GM23248 (cell line): ENCODE measurements around the gene NT5DC3. TPM values are rescaled to one million over a fixed set of nuclear protein-coding genes. Genes with fewer than 3 reads are reported as not detected.

Experiments
- DNase-seq: peaks from one replicate; pipeline ENCODE4 v3.0.0-alpha.2; 2015
- H2AFZ ChIP-seq: fragments of 200-600 bp; sonication (generic); 2 replicates; pipeline ENCODE4 v1.6.1; 2016; ENCODE audit warnings: antibody characterized with exemption
- H3F3A ChIP-seq: fragments of 200-600 bp; sonication (generic); 2 replicates; pipeline ENCODE4 v1.6.1; 2016; ENCODE audit warnings: mild to moderate bottlenecking, antibody characterized with exemption, mixed run types; ENCODE audit not compliant: insufficient read depth
- H3K27ac ChIP-seq: fragments of 200-600 bp; sonication (generic); 2 replicates; pipeline ENCODE4 v1.5.1; 2016; ENCODE audit warnings: mild to moderate bottlenecking
- H3K27me3 ChIP-seq: fragments of 200-600 bp; sonication (generic); replicated peaks from 2 replicates; pipeline ENCODE4 v1.6.1; 2016; ENCODE audit warnings: mild to moderate bottlenecking; ENCODE audit not compliant: insufficient read depth
- H3K36me3 ChIP-seq: fragments of 200-600 bp; sonication (generic); 2 replicates; pipeline ENCODE4 v1.6.1; 2016; ENCODE audit warnings: low read depth, mild to moderate bottlenecking
- H3K4me1 ChIP-seq: fragments of 200-600 bp; sonication (generic); 2 replicates; pipeline ENCODE4 v1.6.1; 2016; ENCODE audit warnings: mild to moderate bottlenecking; ENCODE audit not compliant: insufficient read depth
- H3K4me2 ChIP-seq: fragments of 200-600 bp; sonication (generic); one replicate; pipeline ENCODE4 v1.6.1; 2016; ENCODE audit warnings: mild to moderate bottlenecking; ENCODE audit not compliant: unreplicated experiment
- H3K4me3 ChIP-seq: fragments of 200-600 bp; sonication (generic); 2 replicates; pipeline ENCODE4 v1.5.1; 2016; ENCODE audit warnings: mild to moderate bottlenecking
- H3K79me2 ChIP-seq: fragments of 200-600 bp; sonication (generic); 2 replicates; pipeline ENCODE4 v1.6.1; 2016; ENCODE audit warnings: mild to moderate bottlenecking; ENCODE audit not compliant: insufficient read depth
- H3K9ac ChIP-seq: fragments of 200-600 bp; sonication (generic); 2 replicates; pipeline ENCODE4 v1.6.1; 2016; ENCODE audit warnings: mild to moderate bottlenecking
- H3K9me2 ChIP-seq: fragments of 200-600 bp; sonication (generic); 2 replicates; pipeline ENCODE4 v1.6.1; 2016; ENCODE audit warnings: mixed run types, mild to moderate bottlenecking, moderate library complexity; ENCODE audit not compliant: insufficient read depth
- H3K9me3 ChIP-seq: fragments of 200-600 bp; sonication (generic); one replicate; pipeline ENCODE4 v1.6.1; 2017; ENCODE audit warnings: low read depth
- H4K20me1 ChIP-seq: fragments of 200-600 bp; sonication (generic); 2 replicates; pipeline ENCODE4 v1.6.0; 2016; ENCODE audit not compliant: insufficient read depth
- EZH2 ChIP-seq: fragments of 200-600 bp; sonication (generic); IDR thresholded peaks from 2 replicates; pipeline ENCODE4 v1.6.1; 2018; ENCODE audit warnings: antibody characterized with exemption, mild to moderate bottlenecking; ENCODE audit not compliant: insufficient read depth, poor library complexity, severe bottlenecking
- EZH2phosphoT487 ChIP-seq: fragments of 200-600 bp; sonication (generic); IDR thresholded peaks from 2 replicates; pipeline ENCODE4 v1.6.1; 2018; ENCODE audit warnings: antibody characterized with exemption, moderate library complexity, mild to moderate bottlenecking, low read depth; ENCODE audit not compliant: insufficient read depth
- WGBS, 2 experiments: methylation state at CpG; one replicate each; pipeline ENCODE4 v1.1.6; 2015 to 2017; ENCODE audit warnings: low lambda C conversion rate in 2 of 2, low coverage in 1 of 2; ENCODE audit errors: missing lambda C conversion rate in 2 of 2; 5-methylcytosine and 5-hydroxymethylcytosine counted together
- in situ Hi-C: fragments of 300-500 bp; cut with MboI; formaldehyde crosslinking; loops from 2 replicates; pipeline ENCODE4 v1.15.0; 2020
- polyA plus RNA-seq: library from polyadenylated mRNA; unstranded; fragments of >200 nt; fragmentation: Nextera tagmentation; extraction: Ambion mirVana; gene quantifications from 2 replicates; pipeline ENCODE4 v1.2.1, GENCODE V29; 2016
- total RNA-seq: library from RNA; depleted of rRNA; stranded (reverse); fragments of >200 nt; shearing (Covaris generic); gene quantifications from 2 replicates; pipeline ENCODE4 v1.2.3, GENCODE V29; 2014

NT5DC3 gene
- total and polyA plus RNA-seq, 2 experiments from 2014 or later: 3.4 to 5.2 TPM

GRCh38 chr12:103785243-103786031, 55.6 kb downstream of the NT5DC3 start:
- no peaks in the 10 kb centered on the region; the same call in 1 of the 2 replicates for H3K36me3 ChIP-seq

GRCh38 chr12:103783744-103784664, 57.0 kb downstream of the NT5DC3 start:
- Histone ChIP-seq H3K27ac (no peak overlapping the region), H2AFZ (no peak overlapping the region), H3K9me2 (no peaks in the 10 kb centered on the region), H3F3A (0 out of 2 replicates have a peak, but pooled peaks cover 5% of the 10 kb centered on the region), H3K4me2 (no peak overlapping the region), H4K20me1 (no peaks in the 10 kb centered on the region), H3K27me3 (no peaks in the 10 kb centered on the region), H3K36me3 (no peaks in the 10 kb centered on the region; the same call in 1 of the 2 replicates), H3K4me3 (no peak overlapping the region), H3K79me2 (no peaks in the 10 kb centered on the region), H3K9me3 (no peaks in the 10 kb centered on the region), H3K4me1 (no peaks in the 10 kb centered on the region), H3K9ac (no peak overlapping the region)
- no peak for DNase-seq
- in situ Hi-C loops: no loop called here
- TF ChIP-seq EZH2phosphoT487 (no peak), EZH2 (no peak)
- WGBS, 2 experiments: 91 to 93% methylated on average over 5 of the region's 5 CpGs

More at GRCh38 chr12:103785243-103786031, 55.6 kb downstream of the NT5DC3 start:
- H3K4me2 ChIP-seq: no peak overlapping the region
- no peaks in the 10 kb centered on the region for H3K79me2 ChIP-seq
- H3K4me1 ChIP-seq: no peaks in the 10 kb centered on the region
- H3K4me3 ChIP-seq: no peak overlapping the region
- H3K27ac ChIP-seq: no peak overlapping the region
- 74 to 76% methylated on average over 4 of the region's 4 CpGs for WGBS, 2 experiments
- in situ Hi-C loops: no loop called here
- H3K27me3 ChIP-seq: no peaks in the 10 kb centered on the region
- H3K9me3 ChIP-seq: no peaks in the 10 kb centered on the region
- peak; percentile 47 for DNase-seq
- 0 out of 2 replicates have a peak, but pooled peaks cover 5% of the 10 kb centered on the region for H3F3A ChIP-seq
- no peak for TF ChIP-seq EZH2phosphoT487
- no peak for TF ChIP-seq EZH2
- no peaks in the 10 kb centered on the region for H4K20me1 ChIP-seq
- no peak overlapping the region for H2AFZ ChIP-seq
- no peaks in the 10 kb centered on the region for H3K9me2 ChIP-seq
- no peak overlapping the region for H3K9ac ChIP-seq

- 0 out of 2 replicates have a peak, but pooled peaks cover 5% of the 10 kb centered on the region for H3F3A ChIP-seq
- no peaks in the 10 kb centered on the region for H3K27me3 ChIP-seq
- H2AFZ ChIP-seq: no peak overlapping the region
- in situ Hi-C loops: no loop called here
- no peaks in the 10 kb centered on the region; the same call in 1 of the 2 replicates for H3K36me3 ChIP-seq
- no peaks in the 10 kb centered on the region for H4K20me1 ChIP-seq
- H3K4me2 ChIP-seq: no peak overlapping the region
- 97 to 99% methylated on average over 3 of the region's 3 CpGs for WGBS, 2 experiments
- no peaks in the 10 kb centered on the region for H3K9me2 ChIP-seq
- no peaks in the 10 kb centered on the region for H3K79me2 ChIP-seq
- no peak for DNase-seq
- no peaks in the 10 kb centered on the region for H3K4me1 ChIP-seq
- TF ChIP-seq EZH2: no peak
- no peak for TF ChIP-seq EZH2phosphoT487
- H3K27ac ChIP-seq: no peak overlapping the region
- H3K9me3 ChIP-seq: no peaks in the 10 kb centered on the region
- no peak overlapping the region for H3K9ac ChIP-seq
- no peak overlapping the region for H3K4me3 ChIP-seq
Measured at GRCh38 chr12:103782399-103782798, 58.6 kb downstream of the NT5DC3 start.

GRCh38 chr12:103780992-103781391, 60.0 kb downstream of the NT5DC3 start:
- no peaks in the 10 kb centered on the region for H3K79me2 ChIP-seq
- no peaks in the 10 kb centered on the region for H3K4me1 ChIP-seq
- H3K4me3 ChIP-seq: no peak overlapping the region
- in situ Hi-C loops: no loop called here
- H3K9me2 ChIP-seq: no peaks in the 10 kb centered on the region
- no peaks in the 10 kb centered on the region; the same call in 1 of the 2 replicates for H3K36me3 ChIP-seq
- no peak overlapping the region for H2AFZ ChIP-seq
- no peaks in the 10 kb centered on the region for H3K9me3 ChIP-seq
- no peak overlapping the region for H3K9ac ChIP-seq
- H3K4me2 ChIP-seq: no peak overlapping the region
- H3K27ac ChIP-seq: no peak overlapping the region
- TF ChIP-seq EZH2phosphoT487 (no peak), EZH2 (no peak)
- 99% methylated on average over 3 of the region's 3 CpGs for whole genome bisulfite sequencing, 2 experiments
- H3F3A ChIP-seq: 0 out of 2 replicates have a peak, but pooled peaks cover 1% of the 10 kb centered on the region
- H3K27me3 ChIP-seq: no peaks in the 10 kb centered on the region
- no peak for DNase-seq
- no peaks in the 10 kb centered on the region for H4K20me1 ChIP-seq
